ENCODE measurements around the gene PLOD3.

DNA sequence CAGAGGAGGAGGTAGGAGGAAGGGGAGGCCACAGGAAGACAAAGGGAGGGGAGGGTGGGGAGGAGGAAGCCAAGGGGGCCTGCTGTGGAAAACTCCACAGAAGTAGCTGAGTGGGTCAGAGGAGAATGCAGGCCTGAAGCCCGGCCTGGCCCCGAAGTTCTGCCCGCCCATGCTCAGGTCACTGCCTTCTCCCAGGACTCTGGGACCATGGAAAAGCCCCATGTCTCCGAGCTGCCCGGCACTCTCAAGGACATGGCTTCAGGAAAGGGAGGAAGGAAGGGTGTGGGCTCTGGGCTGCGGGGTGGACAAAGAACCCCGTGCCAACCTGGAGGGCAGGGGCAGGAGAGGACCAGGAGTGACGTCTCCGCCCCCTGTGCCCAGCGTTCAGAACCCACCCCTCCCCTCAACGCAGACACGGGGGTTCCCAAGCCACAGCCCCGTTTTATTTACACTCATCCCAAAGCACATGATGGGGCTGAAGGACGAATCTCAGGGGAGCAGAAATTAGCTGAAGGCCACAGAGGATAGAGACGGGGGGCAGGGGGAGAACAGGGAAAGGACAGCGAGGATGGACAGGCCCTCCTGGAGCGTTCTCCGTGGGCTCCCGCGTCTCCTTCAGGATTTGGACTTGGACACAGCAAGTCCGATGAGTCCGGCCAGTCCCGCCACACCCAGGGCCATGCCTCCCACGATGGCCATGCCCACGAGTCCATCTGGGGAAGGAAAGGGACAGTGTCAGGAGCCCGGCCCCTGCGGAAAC lies 22.0 kb upstream of the PLOD3 start:
- no peak for TF ChIP-seq SPI1 (IDR thresholded peaks at IDR 0.05; ENCODE audit: low read depth, low read length)
- TF ChIP-seq POLR2A (IDR thresholded peaks at IDR 0.05; ENCODE audit: low read depth, low read length): no peak
- TF ChIP-seq POU2F2 (IDR thresholded peaks at IDR 0.05; ENCODE audit: low read depth, low read length): no peak
- no peak for TF ChIP-seq TAF1 (IDR thresholded peaks at IDR 0.05; ENCODE audit: low read depth, low read length)
- no peak for TF ChIP-seq POLR2AphosphoS5 (IDR thresholded peaks at IDR 0.05; ENCODE audit: low read depth, low read length)

Data from GM12891 (cell line).